Activated CD8-positive, alpha-beta memory T cell treated with anti-CD3 and anti-CD28 coated beads for 24 hours (primary cell): ENCODE measurements around the gene SIK2.
"Not testable (repeated sequence)": the region's sequence is repeated elsewhere in the genome, so short reads cannot be mapped to it uniquely, and the experiment has no call there.

Source experiments
- DNase-seq: peaks from one replicate; pipeline ENCODE4 v3.0.0-alpha.2; 2020

Gene SIK2

DNA sequence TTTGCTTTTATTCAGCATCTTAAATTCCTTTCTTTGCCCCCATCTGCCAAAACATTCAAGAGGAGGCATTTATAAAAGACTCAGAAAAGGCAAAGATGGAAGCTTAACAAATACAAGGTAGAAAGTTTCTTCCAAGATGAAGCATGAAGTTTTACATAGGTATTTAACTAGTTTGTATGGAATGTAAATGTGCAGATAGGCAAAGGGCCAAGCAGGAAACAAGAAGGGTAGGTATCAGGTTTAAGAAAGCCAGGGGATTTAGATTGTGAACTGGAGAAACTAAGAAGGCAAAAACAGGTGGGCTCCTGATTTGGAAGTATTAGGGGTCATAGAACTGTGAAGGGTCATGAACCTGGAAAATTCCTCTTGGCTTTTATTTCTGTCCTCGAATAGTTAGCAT lies 101.3 kb downstream of the SIK2 start:
- no peak for DNase-seq

DNA sequence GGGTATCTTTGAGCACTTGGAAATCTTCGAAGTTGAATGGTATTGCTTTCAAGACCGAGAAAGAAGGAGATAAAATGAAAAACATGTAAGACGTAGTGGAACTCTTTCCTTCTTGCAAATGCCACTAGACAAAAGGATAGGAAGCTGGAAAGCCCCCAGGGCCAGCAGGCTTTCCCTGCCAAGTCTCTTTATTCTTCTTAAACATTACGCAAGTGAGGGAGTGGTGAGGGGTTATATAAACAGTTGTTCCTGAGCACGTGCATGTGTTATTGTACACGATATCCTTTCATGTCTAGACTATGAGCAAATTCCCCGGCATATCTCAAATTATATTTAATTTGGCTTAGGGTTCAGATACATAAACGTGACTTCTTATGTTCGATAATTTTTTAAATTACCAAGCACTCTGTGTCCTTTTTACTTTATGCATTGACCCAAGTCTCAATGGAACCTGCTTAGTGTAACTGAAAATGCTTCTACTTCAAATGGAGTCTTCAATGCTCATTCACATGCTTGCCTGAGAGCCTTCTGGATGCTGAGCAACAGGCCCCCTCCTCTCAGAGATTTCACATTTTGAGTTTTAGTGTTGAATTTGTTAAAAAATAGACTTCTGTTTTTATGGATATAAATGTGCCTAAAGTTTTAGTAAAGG lies 104.9 kb downstream of the SIK2 start:
- DNase-seq = no peak

DNA sequence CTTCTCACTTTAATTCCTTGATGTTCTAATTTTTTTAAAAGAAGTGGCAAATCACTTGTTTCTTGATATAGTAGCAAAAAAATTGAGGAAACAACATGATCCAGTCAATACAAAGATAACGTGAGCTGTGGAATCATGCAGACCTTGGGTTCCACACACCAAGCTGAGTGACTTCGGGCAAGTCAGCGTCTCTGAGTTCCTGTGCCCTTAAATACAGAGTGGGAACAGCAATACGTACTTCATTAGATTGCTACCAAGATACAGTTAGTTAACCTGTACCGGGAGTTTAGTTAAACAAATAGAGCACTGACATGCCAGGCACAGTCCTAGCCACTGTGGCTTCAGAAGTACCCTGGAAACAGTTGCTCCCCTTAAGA lies 105.4 kb downstream of the SIK2 start:
- no peak for DNase-seq

DNA sequence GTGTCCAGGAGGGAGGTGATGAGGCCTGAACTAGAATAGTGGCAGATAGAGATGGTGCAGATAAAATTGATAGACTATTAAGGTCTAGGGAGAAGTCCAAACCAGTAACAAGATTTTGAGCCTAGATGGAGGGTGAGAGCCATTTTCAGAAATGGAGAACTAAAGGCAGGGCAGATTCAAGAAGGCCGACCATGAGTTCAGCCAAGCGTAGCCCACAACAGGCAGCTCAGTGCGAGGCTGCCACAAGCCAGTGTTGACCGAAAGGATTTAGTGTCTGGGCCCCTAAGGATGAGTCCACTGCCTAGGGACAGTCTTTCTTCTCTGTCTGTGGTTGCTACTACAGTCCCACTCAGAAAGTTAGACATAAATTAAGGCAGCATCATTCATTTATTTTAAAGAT lies 112.3 kb downstream of the SIK2 start:
- no peak for DNase-seq

DNA sequence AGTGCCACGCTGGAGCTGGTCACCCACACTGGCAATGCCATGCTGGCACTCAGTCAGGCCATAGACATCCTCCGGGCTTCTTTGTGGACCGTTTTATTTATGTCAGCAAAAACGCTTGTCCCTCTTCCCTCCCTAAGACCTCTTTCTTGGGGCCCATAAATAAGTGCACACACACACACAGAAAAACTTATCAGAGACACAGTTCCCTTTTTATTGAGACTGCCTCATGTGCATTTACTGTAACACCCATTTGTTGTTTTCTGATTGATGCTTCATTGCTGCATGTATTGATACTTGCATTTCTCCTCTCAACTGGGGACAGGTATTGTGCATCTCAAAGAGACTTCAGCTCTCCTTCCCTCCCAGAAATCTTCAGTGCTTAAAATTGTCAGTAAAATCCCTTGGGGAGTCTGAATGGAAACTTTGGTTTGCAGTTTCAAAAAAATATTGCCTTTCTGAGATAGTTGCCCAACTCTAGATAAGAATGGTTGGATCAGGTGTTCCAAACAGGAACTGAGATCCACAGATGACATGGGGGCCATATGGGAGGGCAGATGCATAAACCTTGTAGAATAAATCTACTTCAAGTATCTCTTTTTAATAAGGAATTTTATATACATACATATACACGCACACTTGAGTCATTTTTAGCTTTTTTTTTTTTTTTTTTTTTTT lies 113.0 kb downstream of the SIK2 start:
- DNase-seq = no peak

DNA sequence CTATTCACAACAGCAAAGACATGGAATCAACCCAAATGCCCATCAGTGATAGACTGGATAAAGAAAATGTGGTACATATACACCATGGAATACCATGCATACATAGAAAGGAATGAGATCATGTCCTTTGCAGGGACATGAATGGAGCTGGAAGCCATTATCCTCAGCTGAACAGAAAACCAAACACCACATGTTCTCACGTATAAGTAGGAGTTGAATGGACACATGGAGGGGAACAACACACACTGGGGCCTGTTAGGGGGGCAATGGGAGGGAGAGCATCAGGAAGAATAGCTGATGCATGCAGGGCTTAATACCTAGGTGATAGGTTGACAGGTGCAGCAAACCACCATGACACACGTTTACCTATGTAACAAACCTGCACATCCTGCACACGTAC lies 115.4 kb downstream of the SIK2 start:
- DNase-seq = not testable (repeated sequence)

DNA sequence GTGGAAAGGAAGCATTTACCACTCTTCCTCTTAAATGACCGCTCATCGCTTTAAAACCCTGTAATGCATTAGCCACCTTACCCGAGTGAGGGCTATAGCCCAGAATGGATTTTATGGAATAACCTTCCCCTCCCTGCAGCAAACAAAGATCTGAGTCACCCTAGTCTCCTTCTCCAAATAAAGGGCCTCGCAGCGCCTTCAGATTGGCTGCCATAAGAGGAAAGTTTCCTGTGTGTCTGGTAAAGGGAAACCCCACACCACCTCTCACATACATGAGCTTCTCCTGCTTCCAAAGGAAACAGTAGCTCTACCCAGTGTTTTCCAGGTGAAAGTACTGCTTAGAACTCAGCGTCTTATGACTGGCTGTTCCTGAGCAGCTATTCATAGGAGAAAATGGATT lies 116.2 kb downstream of the SIK2 start:
- no peak for DNase-seq

DNA sequence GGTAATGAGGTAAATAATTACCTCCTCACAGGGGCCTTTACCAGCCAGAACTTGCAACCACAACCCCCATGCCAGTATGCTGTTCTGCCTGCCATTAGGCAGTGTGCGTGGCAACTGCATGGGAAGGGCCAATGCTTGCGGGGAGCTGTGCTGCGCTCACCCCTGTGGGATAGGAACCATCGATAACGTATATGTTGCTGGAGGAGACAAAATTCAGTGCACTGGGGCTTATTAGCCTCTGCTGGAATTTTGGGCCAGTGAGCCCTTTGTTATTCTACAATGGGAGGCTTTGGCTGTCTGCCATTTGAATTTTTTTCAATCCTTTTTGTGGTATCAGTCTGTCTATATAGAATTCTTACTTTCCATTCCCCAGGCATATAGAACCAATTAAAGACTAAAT lies 116.6 kb downstream of the SIK2 start:
- no peak for DNase-seq

DNA sequence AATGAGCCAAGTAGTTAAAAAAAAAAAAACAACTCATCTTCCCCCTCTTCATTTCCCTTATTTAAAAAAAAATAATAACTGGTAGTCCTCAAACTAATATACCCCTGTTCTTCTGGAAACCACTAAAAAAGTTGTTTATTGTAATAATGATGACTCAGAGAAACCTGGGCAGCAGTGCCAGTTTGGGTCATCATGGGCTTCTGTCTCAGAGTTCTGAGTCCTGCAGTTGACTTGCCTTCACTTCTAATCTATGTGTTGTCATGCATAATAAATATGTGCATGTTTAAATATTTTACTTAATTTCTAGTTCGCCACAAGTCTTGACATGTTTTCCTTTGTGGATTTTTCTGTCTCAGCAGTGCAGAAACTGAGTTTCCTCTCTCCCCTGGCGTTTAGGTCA lies 117.1 kb downstream of the SIK2 start:
- no peak for DNase-seq

DNA sequence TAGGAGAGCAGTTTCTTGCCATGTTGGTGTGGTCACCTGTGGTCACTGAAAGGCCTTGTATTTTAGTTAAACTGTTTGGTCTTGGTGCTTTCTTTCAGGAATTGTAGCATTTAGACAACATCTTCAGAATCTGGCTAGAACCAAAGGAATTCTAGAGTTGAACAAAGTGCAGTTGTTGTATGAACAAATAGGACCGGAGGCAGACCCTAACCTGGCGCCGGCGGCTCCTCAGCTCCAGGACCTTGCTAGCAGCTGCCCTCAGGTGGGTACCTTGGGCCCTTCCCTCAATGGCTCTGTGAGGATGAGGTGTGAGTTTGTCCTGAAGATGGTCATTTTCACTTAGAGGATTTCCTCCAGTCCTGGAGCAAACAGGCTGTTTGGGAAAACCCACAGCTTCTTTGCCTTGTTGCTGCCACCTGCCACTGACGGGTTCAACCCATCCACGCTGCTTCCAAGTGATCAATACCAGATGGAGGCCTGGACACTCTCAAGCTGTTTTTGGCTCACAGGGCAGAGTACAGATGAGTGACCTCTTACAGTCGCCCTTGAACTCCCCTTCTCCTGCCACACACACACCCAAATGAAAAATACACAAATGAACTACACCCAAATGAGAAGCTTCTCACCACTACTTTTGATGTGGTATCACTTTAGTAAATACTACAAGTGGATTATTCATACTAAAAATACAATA lies 118.7 kb downstream of the SIK2 start:
- no peak for DNase-seq

DNA sequence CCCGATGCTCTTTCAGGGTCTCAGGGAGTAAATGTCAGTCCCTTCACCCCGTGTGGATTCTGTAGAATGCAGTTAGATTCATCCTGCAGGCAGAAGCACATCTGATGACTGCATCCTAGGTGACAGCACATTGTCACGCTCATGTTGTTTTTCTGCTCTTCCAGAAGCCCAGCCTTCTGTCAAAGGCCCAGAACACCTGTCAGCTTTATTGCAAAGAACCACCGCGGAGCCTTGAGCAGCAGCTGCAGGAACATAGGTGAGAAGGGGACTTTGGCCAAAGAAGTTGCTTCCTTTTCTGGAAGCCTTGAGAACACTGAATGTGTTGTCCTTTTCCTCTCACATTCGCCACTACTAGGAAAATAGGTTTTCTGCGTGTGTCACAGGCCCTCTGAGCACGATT lies 120.3 kb downstream of the SIK2 start:
- no peak for DNase-seq

DNA sequence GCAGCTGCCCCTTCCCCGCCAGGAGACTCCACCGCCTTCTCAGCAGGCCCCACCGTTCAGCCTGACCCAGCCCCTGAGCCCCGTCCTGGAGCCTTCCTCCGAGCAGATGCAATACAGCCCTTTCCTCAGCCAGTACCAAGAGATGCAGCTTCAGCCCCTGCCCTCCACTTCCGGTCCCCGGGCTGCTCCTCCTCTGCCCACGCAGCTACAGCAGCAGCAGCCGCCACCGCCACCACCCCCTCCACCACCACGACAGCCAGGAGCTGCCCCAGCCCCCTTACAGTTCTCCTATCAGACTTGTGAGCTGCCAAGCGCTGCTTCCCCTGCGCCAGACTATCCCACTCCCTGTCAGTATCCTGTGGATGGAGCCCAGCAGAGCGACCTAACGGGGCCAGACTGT lies 121.3 kb downstream of the SIK2 start:
- DNase-seq = no peak

DNA sequence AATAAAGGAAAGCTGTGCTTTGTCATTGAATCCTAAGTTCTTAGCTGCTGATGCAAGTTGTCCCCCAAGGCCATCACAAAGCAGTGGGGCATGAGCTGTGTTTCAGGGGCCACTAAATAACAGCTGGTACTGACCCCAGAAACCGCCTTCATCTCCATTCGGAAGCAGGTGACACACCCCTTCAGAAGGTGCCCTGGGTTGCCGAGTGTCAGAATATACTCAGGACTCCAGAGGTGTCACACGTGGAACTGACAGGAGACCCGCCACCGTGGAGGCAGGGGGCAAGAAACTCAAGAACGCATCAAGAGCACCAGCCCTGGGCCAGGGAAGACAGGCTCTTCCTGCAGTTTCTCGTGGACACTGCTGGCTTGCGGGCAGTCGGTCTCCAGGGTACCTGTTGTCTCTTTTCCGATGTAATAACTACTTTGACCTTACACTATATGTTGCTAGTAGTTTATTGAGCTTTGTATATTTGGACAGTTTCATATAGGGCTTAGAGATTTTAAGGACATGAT lies 122.4 kb downstream of the SIK2 start:
- DNase-seq = no peak

DNA sequence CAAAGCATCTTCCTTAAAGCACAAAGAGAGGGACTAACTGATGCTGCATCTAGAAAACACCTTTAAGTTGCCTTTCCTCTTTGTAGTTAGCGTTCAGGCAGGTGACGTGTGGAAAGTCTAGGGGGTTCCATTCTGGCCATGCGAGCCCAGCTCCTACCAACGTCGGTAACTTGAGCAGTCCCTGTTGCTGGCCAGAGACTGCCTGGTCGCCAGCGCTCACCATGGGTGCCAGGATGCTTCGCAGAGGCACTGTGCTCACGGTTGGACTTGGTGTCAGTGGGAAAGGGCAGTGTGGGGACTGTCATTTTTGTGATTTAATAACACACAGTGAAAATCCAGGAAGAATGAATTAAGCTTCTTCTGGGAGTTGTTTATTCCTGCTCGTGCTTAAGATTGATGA lies 123.4 kb downstream of the SIK2 start:
- DNase-seq = no peak

DNA sequence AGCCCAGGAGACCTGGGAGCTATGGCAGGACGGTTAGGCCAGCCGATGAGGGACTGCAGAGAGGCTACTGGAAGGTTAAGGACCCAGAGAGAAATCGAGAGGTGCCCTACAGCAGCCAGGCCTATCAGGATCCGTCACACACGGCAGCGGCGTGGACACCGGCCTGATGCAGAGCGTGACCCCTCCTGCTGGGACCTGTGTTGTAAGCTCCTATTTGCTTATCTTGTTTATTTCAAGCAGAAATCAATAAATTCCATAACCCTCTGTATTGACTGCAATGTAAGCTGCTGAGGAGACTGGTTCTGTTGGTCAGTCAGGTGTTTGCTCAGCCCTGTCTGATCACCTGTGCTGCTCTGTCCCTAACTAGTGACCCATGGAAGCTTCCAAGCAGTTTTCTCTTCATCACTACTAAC lies 124.1 kb downstream of the SIK2 start:
- DNase-seq = no peak

DNA sequence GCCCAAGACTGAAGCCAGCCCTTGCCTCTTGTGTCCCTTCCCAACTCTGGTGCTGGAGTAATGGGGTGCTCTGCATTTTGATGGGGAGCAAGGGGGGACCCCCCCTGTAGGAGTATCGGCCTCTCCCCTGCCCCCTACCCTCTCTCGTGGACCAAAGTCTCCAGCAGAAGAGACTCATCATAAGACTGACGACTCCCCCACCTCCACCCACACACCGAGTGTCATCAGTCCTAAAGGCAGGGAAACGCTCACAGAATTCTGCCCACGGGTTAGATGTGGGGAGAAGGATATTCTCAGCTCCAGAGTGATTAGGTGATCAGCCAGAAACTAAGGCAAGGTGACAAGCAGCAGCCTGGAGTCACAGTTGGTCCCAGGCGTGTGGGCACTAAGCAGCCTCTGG lies 125.2 kb downstream of the SIK2 start:
- DNase-seq = no peak

DNA sequence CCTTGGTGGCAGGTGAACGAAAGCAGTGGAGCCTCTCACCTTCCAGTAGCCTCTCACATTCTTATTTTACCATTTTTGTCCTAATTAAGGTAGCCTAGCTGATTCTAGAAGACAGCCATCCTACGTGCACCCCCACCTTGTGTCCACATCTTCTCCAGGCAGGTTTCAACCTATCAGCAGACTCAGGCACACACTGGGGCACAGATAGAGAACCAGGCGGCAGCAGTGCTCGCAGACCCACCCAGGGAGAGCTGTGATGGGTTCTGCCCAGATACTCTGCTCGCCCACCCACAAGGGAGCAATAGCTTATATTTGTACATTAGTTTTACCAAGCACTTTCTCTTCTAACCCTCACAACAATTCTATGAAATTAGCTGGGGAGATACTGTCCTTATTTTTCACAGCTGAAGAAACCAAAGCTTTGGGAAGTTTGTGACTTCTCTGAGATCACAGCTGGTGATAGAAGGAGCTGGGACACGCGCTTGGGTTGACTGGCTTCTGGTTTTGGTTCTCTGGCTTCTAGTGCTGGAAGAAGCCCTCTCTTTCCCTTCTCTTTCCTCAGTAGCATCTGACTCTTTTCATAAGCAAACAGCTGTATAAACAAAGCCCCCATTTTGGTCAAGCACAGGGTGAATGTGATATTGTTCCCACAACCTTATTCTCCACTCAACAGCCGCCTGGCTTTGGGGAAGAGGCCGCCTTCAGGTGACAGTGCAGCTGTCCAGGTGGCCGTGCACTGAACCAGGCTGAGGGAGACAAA lies 127.0 kb downstream of the SIK2 start:
- DNase-seq = no peak

DNA sequence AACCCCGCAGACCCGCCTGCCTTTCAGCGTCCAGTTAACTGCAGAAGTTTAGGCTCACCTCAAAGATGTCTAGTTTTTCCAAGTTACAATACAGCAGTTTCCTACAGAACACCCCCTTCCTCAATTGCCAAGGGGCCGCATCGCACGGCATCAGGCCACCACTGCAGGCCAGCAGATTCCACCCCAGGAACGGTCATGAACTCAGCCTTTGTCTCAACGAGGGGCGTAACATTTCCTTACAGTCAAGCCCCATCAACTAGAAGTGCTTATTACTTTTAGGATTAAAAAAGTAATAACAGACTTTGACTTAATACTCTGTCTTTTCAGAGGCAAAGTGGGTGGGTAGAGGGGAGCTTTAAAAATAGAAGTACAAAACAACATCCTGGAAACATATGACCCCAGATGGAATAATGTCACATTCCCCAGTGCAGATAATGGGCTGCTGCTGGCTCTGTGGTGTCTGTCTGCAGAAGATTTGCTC lies 127.6 kb downstream of the SIK2 start:
- DNase-seq = no peak

DNA sequence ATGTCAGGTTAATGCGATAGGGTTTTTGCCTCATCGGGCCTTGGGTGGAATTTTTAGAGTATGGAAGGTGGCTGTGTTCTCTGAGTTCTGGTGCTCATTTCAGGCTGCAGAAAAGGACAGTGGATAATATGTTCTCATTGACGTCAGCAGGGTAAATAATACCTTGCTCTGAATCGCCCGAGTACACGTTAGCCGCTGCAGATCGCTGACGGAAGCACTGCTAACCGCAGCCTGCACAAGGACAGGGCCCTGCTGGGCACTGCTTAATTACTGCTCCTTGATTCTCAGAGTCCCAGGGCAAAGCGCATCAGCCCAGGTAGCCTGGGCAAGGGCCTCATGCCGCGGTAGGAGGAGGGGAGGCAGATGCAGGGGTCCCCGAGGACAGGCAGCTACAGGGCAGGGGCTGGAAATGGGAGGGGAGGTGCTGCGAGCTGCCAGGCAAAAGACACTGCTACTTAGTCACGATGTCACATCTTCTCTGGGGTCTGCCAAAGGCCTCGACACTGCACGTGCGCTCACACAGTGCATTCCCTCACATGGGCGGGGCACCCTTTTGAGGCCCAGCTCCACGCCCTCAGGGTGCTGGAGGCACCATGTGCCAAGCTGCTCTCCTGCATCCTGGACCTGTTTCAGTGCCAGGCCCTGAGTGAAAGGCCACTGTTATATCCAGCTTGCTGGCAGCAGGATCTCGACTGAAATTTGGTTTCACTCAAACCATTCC lies 128.8 kb downstream of the SIK2 start:
- no peak for DNase-seq

DNA sequence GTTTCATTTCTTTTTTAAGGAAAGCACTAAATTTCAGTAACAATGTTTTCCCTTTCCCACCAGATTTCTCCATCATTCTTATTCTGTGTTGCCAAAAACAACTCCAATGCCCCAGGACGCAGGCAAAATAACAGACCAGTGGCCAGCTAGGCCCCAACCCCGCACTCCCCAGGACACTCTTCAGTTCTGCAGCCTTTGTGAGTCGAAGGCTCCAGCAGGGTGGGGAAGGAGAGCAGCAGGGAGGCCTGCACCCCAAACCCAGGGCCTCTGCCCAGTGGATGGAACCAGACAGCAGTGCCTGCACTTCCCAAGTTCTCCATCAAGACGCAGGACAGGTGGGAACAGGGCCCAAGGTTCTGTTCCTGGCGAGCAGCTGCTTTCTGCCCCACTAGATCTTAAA lies 129.6 kb downstream of the SIK2 start:
- DNase-seq = no peak

DNA sequence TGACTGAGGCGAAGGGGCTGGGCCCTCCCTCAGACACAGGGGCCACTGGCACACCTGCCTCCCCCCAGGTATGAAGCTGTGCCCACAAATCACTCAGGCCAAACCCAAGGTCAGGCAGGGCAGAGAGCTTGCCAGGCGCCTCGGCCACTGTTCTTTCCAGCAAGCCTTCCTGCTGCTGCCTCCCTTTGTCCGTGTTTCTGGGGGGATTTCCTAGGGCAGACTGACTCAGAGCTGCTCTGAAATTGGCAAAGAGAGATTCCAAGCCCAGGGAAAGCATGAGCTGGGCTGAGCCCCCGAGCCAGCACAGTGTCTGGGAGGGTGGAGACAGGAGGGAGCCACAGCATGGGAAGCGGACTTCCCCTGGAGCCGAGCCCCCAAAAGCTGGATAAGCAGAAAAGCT lies 130.8 kb downstream of the SIK2 start:
- DNase-seq = no peak

DNA sequence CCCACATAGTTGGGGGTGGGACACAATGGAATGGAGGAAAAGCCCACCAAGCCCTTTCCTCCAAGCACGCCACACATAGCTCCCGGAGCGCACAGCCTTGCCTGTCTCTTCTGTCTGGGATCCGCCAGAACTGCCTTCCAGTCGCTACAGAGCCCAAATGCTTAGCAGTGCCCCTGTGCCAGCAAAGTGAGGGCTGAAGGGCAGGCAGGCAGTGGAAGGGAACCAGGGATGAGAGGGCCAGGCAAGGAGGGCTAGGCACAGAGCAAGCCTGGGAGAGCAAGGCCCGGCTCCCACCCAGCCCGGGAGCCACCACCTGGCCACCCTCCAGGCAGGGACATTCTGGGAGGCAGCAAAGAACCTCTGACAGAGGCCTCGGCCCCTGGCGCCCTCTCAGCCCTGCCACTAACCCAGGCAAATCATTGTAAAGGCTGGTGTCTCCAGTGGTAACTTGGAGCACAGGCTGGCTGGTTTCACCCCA lies 131.4 kb downstream of the SIK2 start:
- DNase-seq = no peak
